GM18520 (cell line): ENCODE measurements around the gene NXPH3.

Experiments
- ATAC-seq: cut with Tn5 transposase; IDR thresholded peaks from one replicate; pipeline ENCODE4 v1.9.1; 2021; ENCODE audit not compliant: unreplicated experiment

The NXPH3 gene

DNA sequence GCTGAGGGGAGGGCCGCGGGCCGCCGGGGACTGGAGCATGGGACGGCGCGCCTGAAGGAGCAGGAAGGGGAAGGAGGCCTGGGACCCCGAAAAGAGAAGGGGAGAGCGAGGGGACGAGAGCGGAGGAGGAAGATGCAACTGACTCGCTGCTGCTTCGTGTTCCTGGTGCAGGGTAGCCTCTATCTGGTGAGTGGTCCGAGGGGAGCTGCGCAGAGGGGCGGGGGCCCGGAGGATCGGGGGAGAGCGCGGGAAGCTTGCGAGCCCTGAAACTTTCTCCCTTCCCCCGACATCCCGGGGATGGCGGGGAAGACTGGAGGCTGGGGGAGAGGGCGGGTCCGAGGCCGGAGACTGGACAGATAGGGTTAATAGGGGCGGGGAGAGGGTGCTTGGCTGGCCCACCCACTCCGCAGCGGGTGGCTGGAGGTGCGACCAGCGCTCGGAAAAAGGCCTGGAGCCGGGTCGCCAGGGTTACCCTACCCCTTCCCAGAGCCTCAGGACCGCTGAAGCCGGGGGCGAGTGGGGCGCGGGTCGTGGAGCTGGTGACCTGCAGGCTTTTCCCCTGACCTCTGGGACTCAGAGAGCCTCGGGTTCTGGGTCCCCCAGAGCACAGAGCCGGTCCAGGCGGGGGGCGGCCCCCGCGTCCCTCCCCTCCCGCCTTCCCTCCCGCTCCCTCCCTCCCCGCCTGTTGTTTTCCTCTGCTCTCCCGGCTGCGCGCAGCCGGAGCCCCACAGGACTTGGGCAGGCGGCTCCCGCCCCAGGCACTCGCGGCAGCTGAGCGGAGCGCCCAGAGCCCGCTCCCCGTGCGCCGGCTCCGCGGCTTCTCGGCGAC, 631 bp downstream of the NXPH3 start:
- no peak for ATAC-seq

DNA sequence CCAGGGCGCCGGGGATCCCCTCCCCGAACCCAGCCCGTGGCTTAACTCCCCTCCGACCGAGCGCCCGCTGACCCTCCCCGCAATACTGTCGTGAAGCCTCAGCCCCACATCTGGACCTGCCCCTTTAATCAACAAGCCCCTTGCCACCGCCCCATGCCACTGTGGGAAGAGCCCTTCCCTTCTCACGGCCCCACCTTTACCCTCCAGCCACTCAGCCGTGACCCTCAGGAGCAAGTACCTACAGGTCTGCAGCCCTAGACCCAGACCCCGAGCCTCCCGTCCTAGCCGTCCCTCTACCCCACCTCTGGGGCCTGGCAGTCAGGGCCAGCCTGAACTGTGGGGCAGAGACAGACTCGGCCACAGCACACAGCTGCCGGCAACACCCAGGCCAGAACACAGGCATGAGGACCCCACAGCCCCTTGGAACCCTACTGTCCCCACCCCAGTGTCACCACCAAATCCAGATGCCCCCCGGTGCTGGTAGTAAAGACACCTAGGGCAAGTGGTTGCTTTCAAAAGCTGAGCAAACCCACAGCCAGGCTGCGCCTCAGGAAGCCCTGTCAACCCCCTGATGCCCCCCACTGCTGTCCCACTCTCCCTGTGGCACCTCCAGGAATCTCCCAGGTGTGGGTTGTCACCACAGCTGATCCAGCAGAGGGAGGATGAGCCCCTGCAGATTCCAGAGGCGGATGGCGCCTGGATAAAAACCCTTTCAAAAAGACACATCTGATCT, 1.4 kb downstream of the NXPH3 start:
- ATAC-seq = no peak

DNA sequence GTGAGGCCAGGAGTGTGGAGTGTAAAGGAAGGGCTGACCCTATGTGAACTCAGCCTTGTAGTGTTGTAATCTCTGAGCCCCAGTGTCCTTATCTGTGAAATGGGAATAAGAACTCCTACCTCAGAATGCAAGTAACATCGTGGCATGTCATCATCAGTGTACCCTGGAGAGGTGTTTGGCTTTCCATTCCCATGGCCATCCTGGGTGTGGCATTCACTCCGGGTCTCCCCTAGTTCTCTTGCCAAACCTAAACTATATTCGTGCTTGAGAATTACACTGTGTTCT, 1.9 kb downstream of the NXPH3 start:
- ATAC-seq = no peak

DNA sequence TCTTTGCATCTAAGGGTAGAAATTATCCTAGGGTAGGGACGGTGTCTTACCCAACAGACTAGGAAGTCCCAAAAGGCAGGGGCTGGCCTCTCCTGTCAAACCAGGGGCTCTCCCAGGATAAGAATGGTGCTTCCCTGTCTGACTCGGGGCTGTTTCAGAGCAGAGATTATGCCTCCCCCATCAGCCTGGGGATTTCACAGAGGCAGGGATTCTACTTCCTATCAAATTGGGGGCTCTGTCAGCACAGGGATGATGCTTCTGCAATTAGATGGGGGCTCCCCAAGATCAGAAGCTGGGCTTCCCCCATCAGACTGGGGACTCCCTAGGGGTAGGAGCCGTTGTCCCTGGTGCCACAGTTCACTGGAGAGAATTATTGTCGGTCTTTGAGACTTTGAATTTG, 2.3 kb downstream of the NXPH3 start:
- no peak for ATAC-seq

DNA sequence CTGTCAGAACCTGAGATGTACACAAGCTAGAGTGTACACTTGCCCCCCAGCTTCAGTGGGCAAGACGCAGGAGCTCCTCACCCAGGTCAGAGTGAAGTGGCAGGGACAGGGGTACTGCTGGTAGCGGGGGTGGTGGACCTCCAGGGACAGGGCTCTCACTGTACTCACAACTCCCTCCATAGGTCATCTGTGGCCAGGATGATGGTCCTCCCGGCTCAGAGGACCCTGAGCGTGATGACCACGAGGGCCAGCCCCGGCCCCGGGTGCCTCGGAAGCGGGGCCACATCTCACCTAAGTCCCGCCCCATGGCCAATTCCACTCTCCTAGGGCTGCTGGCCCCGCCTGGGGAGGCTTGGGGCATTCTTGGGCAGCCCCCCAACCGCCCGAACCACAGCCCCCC, 2.7 kb downstream of the NXPH3 start:
- no peak for ATAC-seq

DNA sequence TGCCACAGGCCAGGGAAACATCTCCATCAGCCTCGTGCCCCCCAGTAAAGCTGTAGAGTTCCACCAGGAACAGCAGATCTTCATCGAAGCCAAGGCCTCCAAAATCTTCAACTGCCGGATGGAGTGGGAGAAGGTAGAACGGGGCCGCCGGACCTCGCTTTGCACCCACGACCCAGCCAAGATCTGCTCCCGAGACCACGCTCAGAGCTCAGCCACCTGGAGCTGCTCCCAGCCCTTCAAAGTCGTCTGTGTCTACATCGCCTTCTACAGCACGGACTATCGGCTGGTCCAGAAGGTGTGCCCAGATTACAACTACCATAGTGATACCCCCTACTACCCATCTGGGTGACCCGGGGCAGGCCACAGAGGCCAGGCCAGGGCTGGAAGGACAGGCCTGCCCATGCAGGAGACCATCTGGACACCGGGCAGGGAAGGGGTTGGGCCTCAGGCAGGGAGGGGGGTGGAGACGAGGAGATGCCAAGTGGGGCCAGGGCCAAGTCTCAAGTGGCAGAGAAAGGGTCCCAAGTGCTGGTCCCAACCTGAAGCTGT, 3.4 kb downstream of the NXPH3 start:
- no peak for ATAC-seq

DNA sequence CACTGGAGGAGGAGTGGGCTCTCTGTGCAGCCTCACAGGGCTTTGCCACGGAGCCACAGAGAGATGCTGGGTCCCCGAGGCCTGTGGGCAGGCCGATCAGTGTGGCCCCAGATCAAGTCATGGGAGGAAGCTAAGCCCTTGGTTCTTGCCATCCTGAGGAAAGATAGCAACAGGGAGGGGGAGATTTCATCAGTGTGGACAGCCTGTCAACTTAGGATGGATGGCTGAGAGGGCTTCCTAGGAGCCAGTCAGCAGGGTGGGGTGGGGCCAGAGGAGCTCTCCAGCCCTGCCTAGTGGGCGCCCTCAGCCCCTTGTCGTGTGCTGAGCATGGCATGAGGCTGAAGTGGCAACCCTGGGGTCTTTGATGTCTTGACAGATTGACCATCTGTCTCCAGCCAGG, 3.9 kb downstream of the NXPH3 start:
- ATAC-seq = no peak

DNA sequence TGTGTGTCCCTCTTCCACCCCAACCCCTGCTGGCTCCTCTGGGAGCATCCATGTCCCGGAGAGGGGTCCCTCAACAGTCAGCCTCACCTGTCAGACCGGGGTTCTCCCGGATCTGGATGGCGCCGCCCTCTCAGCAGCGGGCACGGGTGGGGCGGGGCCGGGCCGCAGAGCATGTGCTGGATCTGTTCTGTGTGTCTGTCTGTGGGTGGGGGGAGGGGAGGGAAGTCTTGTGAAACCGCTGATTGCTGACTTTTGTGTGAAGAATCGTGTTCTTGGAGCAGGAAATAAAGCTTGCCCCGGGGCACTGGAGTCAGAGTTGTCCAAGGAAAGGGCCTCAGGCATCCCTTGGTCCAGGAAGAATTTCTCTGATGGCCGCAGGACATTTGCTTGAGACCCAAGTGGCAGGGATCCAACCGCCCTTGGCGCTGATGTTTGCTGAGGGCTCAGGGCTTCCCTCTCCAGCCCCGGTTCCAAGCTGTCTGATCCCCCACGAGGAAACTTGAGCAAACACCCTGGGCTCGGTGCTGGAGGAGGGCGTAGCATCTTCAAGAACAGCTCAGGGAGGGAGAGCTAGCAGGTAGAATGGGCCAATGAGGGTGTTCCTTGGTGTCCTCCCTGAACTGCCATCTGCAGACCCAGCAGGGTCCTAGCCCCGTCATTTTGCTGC, 4.5 kb downstream of the NXPH3 start:
- no peak for ATAC-seq

DNA sequence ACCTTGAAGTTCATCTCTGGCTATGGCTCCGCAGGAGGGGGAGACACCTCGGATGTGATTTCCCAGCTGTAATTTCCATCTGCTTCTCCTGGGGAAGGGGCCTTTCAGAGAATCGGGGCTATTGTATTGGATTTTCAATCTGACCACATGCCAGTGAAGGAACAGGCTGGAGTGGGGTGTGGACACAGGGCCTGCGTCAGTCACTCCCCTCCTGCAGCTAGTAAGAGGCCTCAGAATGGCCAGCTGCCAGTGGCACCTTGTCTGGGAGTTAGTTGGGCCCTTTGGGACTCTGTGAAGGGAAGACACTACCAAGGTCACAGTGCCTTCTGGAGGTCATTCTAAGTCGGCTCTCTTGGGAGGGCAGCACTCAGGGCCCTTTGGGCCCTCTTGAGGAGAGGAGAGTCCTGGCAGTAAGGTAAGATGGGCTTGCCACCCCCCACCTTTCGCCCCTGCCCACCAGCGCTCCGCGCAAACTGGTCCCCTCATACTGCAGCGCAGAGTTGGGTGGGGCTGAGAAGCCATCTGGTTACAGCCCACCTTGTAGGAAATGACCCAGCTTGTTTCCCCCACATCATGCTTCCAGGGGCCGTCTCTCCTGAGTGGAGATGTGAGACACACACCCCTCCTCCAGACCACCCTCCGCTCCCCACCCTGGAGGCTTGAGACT, 5.4 kb downstream of the NXPH3 start:
- ATAC-seq = no peak

DNA sequence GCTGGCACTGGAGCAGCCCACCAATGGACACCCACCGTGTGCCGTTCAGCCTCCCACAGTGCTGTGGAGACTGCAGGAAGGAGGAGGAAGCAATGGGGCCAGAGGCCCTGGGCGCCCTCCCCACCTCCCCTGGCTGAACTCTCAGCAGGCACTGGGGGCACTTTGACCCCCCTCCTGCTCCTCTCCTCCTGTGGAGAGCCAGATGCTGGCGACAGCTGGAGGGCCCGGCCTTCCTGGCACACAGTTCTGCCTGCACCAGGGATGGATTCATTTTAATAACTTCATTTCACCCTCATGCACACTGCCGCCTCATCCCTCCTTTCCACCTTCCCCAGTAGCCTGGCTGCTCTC, 6.0 kb downstream of the NXPH3 start:
- no peak for ATAC-seq

DNA sequence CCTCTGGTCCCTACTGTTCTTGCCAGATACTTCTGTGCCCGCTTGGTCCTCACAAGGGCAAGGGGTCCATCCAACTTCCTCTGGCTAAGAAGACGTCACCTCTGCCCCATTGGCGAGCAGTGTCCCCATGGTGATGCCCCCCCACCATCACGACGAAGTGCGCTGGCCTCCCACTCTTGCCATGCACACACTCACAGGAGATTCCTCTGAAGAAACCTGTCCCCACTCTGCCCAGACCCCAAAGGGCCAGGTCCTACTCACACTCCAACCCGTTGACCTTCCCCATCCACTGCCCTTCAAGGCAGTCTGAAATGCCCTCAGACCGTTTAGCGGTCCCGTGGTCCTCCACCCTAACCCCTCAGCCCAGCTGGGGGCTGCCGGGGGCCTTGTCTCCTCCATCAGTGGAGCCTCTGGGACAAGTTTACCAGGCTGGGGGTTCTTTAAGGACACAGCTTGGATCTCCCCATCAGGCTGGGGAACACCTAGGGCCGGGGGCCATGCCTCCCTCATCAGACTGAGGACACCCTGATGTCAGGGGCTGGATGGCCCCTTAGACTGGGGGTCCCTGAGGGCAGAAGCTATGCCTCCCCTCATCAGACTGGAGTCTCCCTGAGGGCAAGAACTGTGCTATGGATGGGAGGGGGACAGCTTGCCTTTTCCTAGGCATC, 6.5 kb downstream of the NXPH3 start:
- no peak for ATAC-seq

DNA sequence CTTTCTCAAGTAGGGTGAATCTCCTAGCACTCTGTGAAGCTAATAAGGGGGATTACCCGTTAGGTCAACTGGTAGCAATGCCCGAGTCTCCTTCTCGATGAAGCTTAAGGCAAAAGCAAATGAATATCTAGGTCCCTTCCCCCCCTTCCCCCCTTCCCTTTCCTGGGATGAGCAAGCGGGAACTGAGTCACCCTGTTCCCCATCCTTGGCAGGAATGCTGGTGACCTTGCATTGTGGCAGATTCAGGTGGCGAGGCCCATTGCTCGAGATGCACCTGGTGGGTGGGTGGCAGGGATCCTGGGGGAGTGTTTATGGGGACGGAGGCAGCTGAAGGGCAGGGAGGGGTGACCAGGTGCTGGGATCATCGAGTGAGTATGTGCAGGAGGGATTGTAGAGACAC, 7.1 kb downstream of the NXPH3 start:
- no peak for ATAC-seq

DNA sequence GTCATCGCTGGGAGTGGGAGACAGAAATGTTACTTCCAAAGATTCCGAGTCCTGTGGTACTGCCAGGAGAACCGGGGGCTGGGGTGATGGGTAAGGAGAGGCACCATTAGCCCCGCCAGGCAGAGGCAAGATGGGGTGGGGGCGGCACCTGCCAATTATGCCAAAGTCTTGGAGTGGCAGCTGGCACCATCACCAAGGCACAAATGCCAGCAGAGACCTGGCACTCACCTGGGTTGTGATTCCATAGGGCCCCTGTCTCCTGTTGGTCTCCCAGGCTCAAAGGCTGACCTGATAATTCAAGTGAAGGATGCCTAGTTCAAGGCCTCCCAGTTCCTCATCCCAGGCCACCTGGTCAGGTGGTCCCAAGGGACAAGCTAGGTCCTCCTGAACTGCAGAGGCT, 7.6 kb downstream of the NXPH3 start:
- no peak for ATAC-seq

DNA sequence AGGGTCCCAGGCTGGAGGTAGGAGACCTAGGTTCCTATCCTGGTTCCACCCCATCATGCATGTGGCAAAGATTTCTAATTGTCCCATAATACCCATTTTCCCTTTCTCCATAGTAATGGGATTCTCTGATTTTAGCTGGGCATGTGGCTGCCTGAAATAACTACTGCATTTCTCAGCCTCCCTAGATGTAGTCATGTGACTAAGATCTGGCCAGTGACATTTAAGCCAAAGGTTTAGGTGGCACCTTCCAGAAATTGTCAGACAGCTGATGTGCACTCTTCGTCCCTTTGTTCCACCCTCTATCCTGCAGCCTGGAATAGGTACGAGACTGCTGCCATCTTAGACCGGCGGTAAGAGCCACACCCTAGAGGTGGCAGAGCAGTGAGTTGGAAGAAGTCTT, 8.2 kb downstream of the NXPH3 start:
- ATAC-seq = no peak

DNA sequence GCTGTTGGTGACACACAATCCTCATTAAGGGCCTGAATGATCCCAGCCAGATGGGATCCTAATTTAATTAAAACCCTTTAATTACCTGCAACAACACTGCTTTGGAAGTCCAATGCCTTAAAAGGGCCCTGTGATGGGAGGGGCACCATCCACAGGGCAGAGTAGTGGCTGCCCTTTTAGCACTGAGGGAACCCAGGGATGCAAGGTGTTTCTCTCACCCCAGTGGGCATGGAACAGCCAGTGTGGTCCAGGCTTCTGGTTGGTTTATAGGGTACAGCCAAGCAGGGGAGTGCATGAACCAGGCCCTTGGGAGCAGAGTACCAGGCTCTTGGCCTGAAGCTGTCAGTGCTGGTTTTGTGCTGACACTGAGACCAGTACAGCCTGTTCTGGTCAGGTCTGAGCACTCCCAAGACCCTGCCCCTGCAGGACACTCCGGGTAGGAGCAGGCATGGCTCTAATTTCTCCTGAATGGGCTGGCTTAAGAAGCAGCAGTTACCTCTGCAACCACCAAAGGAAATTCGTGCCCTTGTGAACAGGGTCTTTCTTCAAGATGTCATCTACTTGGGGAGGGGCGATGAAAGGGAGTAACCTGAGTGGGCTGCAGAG, 9.9 kb downstream of the NXPH3 start:
- ATAC-seq = no peak

DNA sequence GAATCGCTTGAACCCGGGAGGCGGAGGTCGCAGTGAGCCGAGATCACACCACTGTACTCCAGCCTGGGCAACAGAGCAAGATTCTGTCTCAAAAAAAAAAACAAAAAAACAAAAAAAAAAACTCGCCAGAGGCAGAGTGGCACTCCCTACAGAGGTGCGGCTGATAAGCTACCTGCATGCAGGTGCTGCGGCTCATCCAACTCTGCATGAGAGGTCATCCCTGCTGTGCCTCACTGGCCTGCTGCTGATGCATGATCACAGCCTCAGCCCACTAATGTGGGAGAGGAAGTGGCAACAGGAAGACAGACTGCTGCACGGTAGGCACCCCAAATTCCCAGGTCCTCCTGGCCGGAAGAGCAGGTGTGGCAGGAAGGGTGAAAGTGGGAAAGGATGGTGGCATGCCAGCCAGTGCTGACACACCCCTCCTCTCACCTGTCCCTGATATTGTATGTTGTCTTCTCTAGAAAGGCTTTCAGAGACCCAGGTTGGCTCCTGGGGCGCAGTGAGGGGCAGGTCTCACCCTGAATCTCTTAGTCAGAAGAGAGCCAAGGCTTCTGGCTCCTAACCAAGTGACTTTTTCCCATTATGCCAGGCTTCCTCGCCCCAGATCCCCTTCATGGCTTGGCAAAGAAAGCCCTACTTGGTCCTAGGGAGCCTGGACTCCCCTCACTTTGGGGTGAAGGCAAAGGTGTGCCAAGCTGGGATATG, 11.8 kb downstream of the NXPH3 start:
- no peak for ATAC-seq

DNA sequence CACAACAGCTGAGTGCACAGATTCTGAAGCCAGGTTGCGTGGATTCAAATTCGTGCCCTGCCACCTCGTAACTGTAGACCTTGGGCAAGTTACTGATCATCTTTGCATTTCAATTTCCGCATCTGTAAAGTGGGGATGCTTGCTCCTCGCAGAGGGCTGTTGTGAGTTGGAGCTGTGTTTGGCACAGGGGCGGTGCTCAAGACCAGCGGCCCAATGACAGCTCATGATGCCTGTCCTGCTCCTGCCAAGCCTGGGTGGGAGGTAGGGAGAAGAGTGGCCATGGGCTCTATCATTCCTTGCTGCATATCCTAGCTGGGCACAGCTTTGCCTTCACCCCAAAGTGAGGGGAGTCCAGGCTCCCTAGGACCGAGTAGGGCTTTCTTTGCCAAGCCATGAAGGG, 12.6 kb downstream of the NXPH3 start:
- no peak for ATAC-seq

DNA sequence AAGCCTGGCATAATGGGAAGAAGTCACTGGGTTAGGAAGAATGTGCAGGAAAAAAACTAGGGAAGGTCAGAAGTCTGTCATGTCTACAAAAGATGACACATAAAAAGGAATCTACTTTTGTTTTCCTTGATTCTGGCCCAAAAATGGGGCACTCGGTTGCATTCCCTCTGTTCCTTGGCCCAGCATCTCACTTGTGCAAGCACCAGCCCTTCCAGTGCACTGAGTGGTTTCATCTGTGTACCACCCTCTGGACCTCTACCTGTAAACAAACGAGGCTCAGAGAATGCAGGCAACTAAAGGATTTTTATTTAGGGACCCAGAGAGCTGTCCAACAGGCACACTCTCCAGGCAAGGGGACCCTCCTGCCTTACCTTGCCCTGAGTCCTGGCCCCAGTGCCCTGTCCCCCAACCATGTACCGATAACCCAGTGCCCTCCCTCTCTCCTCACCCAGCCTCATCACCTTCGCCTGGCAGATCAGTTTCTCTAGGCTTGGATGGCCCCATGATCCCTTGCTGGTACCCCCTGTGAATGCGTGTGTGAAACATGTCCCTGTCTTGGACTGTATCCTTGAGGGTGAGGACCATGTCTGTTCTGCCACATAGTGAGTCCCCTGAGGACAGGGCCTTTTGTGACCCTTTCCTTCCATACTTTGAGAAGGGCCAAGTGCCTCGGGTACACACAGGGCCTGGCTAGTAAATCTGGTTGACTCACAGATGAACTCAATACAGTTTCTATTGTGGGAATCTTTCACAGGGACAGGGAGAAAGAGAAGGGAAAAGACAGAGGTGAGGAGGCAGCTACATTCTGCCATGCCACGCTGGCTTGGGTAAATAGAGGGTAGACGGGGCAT, 13.3 kb downstream of the NXPH3 start:
- no peak for ATAC-seq

DNA sequence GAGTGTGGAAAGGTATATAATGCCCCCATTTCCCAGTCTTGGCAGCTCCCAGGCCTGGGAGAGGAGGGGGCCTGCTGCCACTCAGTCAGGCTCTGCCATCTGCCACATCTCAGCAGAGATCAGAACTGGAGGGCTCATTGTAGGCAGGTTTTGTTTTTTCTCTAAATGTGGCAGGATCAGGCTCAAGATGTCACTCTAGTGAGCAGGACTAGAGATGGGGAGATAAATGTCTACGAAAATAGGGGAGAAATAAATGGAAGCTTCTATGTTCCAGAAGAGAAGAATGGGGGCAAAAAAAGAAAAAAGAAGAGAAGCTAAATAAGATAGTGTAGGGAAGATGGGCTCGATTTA, 13.9 kb downstream of the NXPH3 start:
- no peak for ATAC-seq
